Measurements from ENCODE around the gene TEAD1.

- no peak for TF ChIP-seq CTCF (IDR thresholded peaks at IDR 0.05 in 4 of 5, conservative IDR thresholded peaks at IDR 0.05 in 1 of 5)
- TF ChIP-seq POLR2A (IDR thresholded peaks at IDR 0.05), result no peak
Measured at GRCh38 chr11:12636871-12637410, 37.3 kb upstream of the TEAD1 start.

Data from gastrocnemius medialis (tissue), 4 donors.